Mucosa of descending colon (tissue), 3 donors: ENCODE measurements around the gene SASH3. TPM values are rescaled to one million over a fixed set of nuclear protein-coding genes. Genes with fewer than 3 reads are reported as not detected.
A peak's percentile ranks its signal among the peaks of the same experiment; 100 is the strongest.

Experiments used
- ATAC-seq: fragments of 200-7000 bp; cut with Tn5 transposase; one replicate; pipeline ENCODE4 v1.9.1; 2020; ENCODE audit warnings: mild to moderate bottlenecking, moderate library complexity
- DNase-seq, 3 donors: peaks; one replicate each; pipeline ENCODE4 v3.0.0-alpha.2; 2020
- H3K36me3 ChIP-seq: fragments of 200-600 bp; one replicate; pipeline ENCODE4 v1.8.0; 2021; ENCODE audit warnings: low read depth, mild to moderate bottlenecking
- H3K4me1 ChIP-seq: fragments of 200-600 bp; one replicate; pipeline ENCODE4 v1.8.0; 2021; ENCODE audit warnings: low read depth, mild to moderate bottlenecking
- H3K4me3 ChIP-seq: fragments of 200-600 bp; one replicate; pipeline ENCODE4 v1.8.0; 2021; ENCODE audit warnings: mild to moderate bottlenecking
- H3K9me3 ChIP-seq: fragments of 200-600 bp; one replicate; pipeline ENCODE4 v1.8.0; 2021; ENCODE audit warnings: mild to moderate bottlenecking
- intact Hi-C, 2 donors: fragments of 100-400 bp; cut with DNase I in 1 of 2; cut with micrococcal nuclease in 1 of 2; formaldehyde crosslinking; loops; one replicate each; pipeline versions ENCODE4 v1.11.0 to v1.11.1; 2022; cut with DNase I, micrococcal nuclease
- total RNA-seq, 3 donors: library from RNA; stranded (reverse); fragmentation: NEBNext Ultra II Directional in 2 of 3; extraction: Animal tissue kit (Norgen Biotek cat#: 25700) in 2 of 3; gene quantifications; one replicate each; pipeline versions ENCODE4 v1.2.1 to v1.2.4, GENCODE V29; 2021 to 2023
- TF ChIP-seq, protein P1 (sequence below): fragments of 200-600 bp; IDR thresholded peaks from one replicate; pipeline ENCODE4 v1.8.0; 2022; ENCODE audit warnings: antibody characterized with exemption, mild to moderate bottlenecking
- donor health status: DM: no; HTN: no; CAD: no; lungs with moderate emphysema.
- donor health status: DM: no; HTN: no; CAD: no.
- donor health status: DM: no; HTN: yes; CAD: no.

The SASH3 gene
- total RNA-seq, 3 donors from 2014 or later: 6.1 to 10.1 (median 7.2) TPM

- Histone ChIP-seq H3K36me3 (no peaks in the 10 kb centered on the region), H3K9me3 (no peaks in the 10 kb centered on the region), H3K4me1 (peaks cover 2% of the 10 kb centered on the region), H3K4me3 (peak within 1 kb of the TSS; percentile 46)
- TF ChIP-seq, protein P1, sequence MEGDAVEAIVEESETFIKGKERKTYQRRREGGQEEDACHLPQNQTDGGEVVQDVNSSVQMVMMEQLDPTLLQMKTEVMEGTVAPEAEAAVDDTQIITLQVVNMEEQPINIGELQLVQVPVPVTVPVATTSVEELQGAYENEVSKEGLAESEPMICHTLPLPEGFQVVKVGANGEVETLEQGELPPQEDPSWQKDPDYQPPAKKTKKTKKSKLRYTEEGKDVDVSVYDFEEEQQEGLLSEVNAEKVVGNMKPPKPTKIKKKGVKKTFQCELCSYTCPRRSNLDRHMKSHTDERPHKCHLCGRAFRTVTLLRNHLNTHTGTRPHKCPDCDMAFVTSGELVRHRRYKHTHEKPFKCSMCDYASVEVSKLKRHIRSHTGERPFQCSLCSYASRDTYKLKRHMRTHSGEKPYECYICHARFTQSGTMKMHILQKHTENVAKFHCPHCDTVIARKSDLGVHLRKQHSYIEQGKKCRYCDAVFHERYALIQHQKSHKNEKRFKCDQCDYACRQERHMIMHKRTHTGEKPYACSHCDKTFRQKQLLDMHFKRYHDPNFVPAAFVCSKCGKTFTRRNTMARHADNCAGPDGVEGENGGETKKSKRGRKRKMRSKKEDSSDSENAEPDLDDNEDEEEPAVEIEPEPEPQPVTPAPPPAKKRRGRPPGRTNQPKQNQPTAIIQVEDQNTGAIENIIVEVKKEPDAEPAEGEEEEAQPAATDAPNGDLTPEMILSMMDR: no peak
- intact Hi-C loops: loop anchor here in 1 of 2 donors (5.0 kb wide), 1 partner anchor 59 kb away; no protein-coding TSS in a partner anchor
- ATAC-seq: peak; percentile 94
- DNase-seq: peak; percentile 90 to 92 (median 91)
These were observed 63.9 kb downstream of the SASH3 start, which contains the start of gene ZDHHC9 for GRCh38 chrX:129843459-129844306. TSS of gene ZDHHC9 (minus strand) at chrX:129843886. CDS start at chrX:129841945, 1,941 bp downstream.

Other genes starting within 250 kb of the SASH3 start
- gene OCRL, start 239.7 kb upstream of the SASH3 start, total RNA-seq: 10 to 100 TPM; 27.0 to 34.5 (median 30.7) TPM
- under 1 TPM; 0.29 to 0.43 (median 0.41) TPM for gene APLN, start 125.0 kb upstream of the SASH3 start, total RNA-seq
- 10 to 100 TPM in 2 of 3 donors, 1 to 10 TPM in 1; 4.9 to 14.5 (median 11.3) TPM for gene XPNPEP2, start 41.0 kb upstream of the SASH3 start, total RNA-seq
- gene ZDHHC9, start 63.9 kb downstream of the SASH3 start, total RNA-seq: 10 to 100 TPM; 23.1 to 41.2 (median 33.6) TPM
- gene UTP14A, start 126.2 kb downstream of the SASH3 start, total RNA-seq: 10 to 100 TPM; 10.1 to 16.4 (median 12.8) TPM
- 10 to 100 TPM in 2 of 3 donors, 1 to 10 TPM in 1; 7.3 to 24.2 (median 10.0) TPM for gene BCORL1, start 202.7 kb downstream of the SASH3 start, total RNA-seq